Gastrocnemius medialis (tissue), 4 donors: ENCODE measurements around the gene RBM6.

Source experiments
- POLR2A ChIP-seq, 2 donors: fragments of 450-650 bp; IDR thresholded peaks; one replicate each; pipeline ENCODE4 v1.6.1; 2017; ENCODE audit warnings: antibody characterized with exemption in 2 of 2, mild to moderate bottlenecking in 2 of 2, moderate library complexity in 2 of 2
- TF ChIP-seq, protein P1 (sequence below), 5 experiments: fragments of 450-650 bp in 3 of 5; fragments of 200-600 bp in 2 of 5; sonication (generic) in 2 of 5; IDR thresholded peaks in 4 of 5; conservative IDR thresholded peaks in 1 of 5; 1 replicate in 4 of 5; 2 replicates in 1 of 5; pipeline ENCODE4 v1.5.1; 2016 to 2019; ENCODE audit warnings: antibody characterized with exemption in 5 of 5, mild to moderate bottlenecking in 3 of 5, moderate library complexity in 3 of 5

DNA sequence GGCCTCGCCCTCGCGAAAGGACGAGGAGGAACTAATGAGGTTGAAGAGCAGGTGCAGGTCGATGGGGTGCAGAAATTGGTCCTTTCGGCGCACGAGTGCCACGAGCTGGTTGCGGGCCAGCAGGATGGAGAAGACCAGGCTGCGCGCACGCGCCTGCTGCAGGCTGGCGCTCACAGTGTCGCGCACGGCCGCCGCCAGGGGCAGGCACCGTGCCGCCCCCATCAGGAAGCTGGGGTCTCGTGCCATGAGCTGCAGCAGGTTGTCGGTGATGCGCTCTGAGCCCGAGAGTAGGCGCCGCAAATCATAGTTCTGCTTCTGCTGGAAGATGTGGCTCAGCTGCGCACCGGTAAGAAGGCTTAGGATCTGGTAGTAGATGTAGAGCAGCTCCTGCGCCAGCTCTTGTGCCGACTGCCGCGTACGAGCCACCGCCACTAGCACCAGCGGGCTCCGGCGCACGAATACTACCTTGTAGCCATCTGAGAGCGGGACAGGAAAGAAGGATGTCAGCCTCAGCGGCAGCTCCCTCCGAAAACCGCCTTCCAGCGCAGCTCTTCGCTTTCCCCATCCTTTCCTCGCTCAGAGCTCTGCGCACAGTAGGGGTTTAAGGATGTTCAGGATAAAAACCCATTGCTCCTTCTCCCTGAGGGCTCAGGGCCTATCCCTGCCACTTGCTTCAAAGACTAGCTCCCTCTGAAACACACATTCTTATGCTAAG, 29.4 kb upstream of the RBM6 start:
- TF ChIP-seq, protein P1, sequence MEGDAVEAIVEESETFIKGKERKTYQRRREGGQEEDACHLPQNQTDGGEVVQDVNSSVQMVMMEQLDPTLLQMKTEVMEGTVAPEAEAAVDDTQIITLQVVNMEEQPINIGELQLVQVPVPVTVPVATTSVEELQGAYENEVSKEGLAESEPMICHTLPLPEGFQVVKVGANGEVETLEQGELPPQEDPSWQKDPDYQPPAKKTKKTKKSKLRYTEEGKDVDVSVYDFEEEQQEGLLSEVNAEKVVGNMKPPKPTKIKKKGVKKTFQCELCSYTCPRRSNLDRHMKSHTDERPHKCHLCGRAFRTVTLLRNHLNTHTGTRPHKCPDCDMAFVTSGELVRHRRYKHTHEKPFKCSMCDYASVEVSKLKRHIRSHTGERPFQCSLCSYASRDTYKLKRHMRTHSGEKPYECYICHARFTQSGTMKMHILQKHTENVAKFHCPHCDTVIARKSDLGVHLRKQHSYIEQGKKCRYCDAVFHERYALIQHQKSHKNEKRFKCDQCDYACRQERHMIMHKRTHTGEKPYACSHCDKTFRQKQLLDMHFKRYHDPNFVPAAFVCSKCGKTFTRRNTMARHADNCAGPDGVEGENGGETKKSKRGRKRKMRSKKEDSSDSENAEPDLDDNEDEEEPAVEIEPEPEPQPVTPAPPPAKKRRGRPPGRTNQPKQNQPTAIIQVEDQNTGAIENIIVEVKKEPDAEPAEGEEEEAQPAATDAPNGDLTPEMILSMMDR (IDR thresholded peaks at IDR 0.05 in 4 of 5, conservative IDR thresholded peaks at IDR 0.05 in 1 of 5): no peak
- TF ChIP-seq POLR2A (IDR thresholded peaks at IDR 0.05): no peak
